Skeletal muscle tissue (tissue), 4 donors: ENCODE results near the gene WNT4. TPM values are rescaled to one million over a fixed set of nuclear protein-coding genes. Genes with fewer than 3 reads are reported as not detected.
A peak's percentile ranks its signal among the peaks of the same experiment; 100 is the strongest.

Source experiments
- H3K27ac ChIP-seq: one replicate; pipeline ENCODE4 v1.7.0; 2013; ENCODE audit warnings: mild to moderate bottlenecking, low read depth, low read length, inconsistent platforms
- H3K27me3 ChIP-seq, 3 donors: one replicate each; pipeline ENCODE4 v1.7.0; 2013; ENCODE audit warnings: low read length in 3 of 3; ENCODE audit not compliant: control insufficient read depth in 3 of 3, insufficient read depth in 3 of 3
- H3K36me3 ChIP-seq, 3 donors: one replicate each; pipeline ENCODE4 v1.7.0; 2013; ENCODE audit warnings: low read length in 3 of 3; ENCODE audit not compliant: control insufficient read depth in 3 of 3, insufficient read depth in 3 of 3
- H3K4me1 ChIP-seq, 3 donors: one replicate each; pipeline ENCODE4 v1.7.0; 2013; ENCODE audit warnings: low read length in 3 of 3, mild to moderate bottlenecking in 3 of 3; ENCODE audit not compliant: control insufficient read depth in 3 of 3, insufficient read depth in 3 of 3
- H3K4me3 ChIP-seq, 3 donors: one replicate each; pipeline ENCODE4 v1.7.0; 2013; ENCODE audit warnings: low read length in 3 of 3
- H3K9ac ChIP-seq, 3 donors: one replicate each; pipeline ENCODE4 v1.7.0; 2013; ENCODE audit warnings: low read length in 3 of 3, mild to moderate bottlenecking in 3 of 3, moderate library complexity in 2 of 3, low read depth in 1 of 3
- H3K9me3 ChIP-seq, 3 donors: one replicate each; pipeline ENCODE4 v1.7.0; 2013; ENCODE audit warnings: low read length in 3 of 3; ENCODE audit not compliant: control insufficient read depth in 3 of 3
- total RNA-seq: library from RNA; depleted of rRNA; stranded (reverse); fragments of >200 nt; gene quantifications from one replicate; pipeline ENCODE4 v1.2.3, GENCODE V29; 2014
- donor health status: Osteomylitis.

The WNT4 gene
- total RNA-seq, 1 donor from 2014 or later: 3.1 TPM

DNA sequence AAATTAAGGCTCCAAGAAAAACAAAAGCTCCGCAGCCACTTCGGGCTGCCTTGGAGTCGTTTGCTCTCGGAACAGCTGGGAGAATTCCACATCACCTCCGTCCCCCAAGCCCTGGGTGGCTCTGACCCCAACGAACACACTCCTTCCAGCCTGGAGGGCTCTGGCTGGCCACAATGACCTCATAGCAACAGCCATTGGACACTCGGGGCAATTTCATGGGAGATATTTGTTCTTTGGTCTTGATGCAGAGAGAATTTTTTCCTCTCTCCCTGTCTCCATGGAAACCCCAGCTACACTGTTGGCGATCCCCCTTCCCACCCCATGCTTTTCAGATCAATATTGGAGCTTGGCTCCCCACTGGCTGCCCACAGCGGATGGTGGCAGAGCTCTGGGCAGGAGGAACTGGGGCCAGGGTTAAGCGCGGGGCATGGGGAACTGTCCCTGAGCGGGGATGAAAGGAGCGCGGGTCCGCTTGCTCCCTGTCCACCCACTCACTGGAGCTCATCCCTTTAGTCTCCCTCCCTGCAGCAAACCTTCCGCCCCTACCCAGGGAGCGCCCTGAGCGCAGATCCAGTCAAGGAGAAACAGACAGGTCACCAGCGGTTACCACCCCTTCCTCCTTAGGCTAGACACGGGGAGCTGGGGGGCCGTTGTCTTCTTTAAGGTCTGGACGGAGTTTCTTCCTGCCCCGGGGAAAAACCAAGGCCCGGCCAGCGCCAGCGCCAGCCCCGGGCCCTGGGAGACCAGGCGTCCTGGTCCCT, 1.2 kb downstream of the WNT4 start:
- Histone ChIP-seq H3K9ac (peak overlapping the region; percentile 56 to 69 (median 57)), H3K27ac (no peak overlapping the region), H3K27me3 (peaks cover 8 to 37% (median 36%) of the 10 kb centered on the region in 3 donors), H3K36me3 (no peaks in the 10 kb centered on the region), H3K9me3 (no peaks in the 10 kb centered on the region), H3K4me1 (peaks cover 10 to 34% (median 12%) of the 10 kb centered on the region in 3 donors), H3K4me3 (peak overlapping the region; percentile 30 to 67 (median 62))

DNA sequence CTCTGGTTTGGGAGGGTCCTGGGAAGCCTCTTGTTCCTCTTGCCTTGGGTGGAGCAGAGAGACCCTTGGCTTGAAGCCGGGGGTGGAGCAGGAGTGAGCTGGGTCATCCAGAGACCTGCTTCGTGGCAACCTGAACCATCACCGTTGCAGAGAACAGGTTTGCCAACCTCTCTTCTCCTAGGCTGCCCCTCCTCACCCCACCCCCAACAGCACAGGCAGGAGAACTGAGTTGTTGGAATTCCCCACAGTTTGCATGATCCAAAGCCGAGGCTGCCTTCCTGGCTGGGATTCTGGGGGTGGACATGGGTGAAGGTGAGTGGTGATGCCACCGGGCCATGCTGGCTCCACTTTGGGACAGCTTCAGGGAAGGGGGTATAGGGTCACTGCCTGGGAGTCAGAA, 2.2 kb downstream of the WNT4 start:
- no peak overlapping the region for H3K27ac ChIP-seq
- H3K36me3 ChIP-seq: no peaks in the 10 kb centered on the region
- no peak overlapping the region for H3K4me3 ChIP-seq
- H3K27me3 ChIP-seq: peaks cover 8 to 37% (median 36%) of the 10 kb centered on the region in 3 donors
- peaks cover 10 to 35% (median 12%) of the 10 kb centered on the region in 3 donors for H3K4me1 ChIP-seq
- no peak overlapping the region for H3K9ac ChIP-seq
- H3K9me3 ChIP-seq: no peaks in the 10 kb centered on the region

- peaks cover 3 to 29% (median 29%) of the 10 kb centered on the region in 3 donors for H3K27me3 ChIP-seq
Observed at GRCh38 chr1:22139817-22140216, 3.1 kb downstream of the WNT4 start.

GRCh38 chr1:22139066-22139594, 3.8 kb downstream of the WNT4 start:
- Histone ChIP-seq H3K27ac (no peak overlapping the region), H3K36me3 (no peaks in the 10 kb centered on the region), H3K4me3 (no peak overlapping the region), H3K27me3 (peaks cover under 1 to 23% (median 23%) of the 10 kb centered on the region in 3 donors), H3K9ac (no peak overlapping the region), H3K9me3 (no peaks in the 10 kb centered on the region), H3K4me1 (peaks cover 14 to 48% (median 15%) of the 10 kb centered on the region in 3 donors)

More at GRCh38 chr1:22139817-22140216, 3.1 kb downstream of the WNT4 start:
- peaks cover 10 to 44% (median 12%) of the 10 kb centered on the region in 3 donors for H3K4me1 ChIP-seq
- H3K36me3 ChIP-seq: no peaks in the 10 kb centered on the region
- no peaks in the 10 kb centered on the region for H3K9me3 ChIP-seq
- no peak overlapping the region for H3K27ac ChIP-seq
- no peak overlapping the region for H3K4me3 ChIP-seq
- no peak overlapping the region for H3K9ac ChIP-seq

DNA sequence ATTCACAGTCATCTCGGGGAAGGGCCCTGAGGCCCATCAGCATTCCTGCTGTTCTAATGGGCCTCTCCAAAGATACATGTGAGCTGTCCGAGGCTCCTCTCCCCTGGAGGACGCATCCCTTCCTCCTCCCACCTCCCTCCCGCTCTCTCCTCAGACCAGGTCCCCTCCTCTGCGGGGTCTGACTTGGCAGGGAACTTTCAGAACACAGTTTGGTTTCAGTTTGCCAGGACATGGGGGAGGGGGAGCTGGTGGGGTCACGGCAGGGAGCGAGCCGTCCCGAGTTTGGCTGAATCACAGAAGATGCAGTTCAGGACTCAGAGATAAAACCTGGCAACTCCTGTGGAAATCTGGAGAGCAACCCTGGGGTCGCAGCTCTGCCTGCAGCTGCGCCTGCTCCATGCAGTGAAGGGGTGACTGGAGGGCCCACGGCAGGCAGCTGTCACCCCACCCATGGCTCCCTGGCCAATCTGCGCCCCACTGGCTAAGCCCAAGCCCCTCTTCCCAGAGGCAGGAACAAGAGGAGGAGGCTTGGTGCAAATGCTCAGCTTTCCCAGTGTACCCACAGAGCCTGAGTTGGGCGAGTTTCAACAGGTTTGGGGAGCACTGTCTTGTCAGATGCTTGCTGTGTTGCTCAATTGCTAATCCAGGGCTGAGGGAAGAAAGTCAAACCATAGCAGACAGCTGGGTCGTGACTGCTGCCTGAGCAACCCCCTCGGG, 5.7 kb downstream of the WNT4 start:
- Histone ChIP-seq H3K27me3 (peaks cover 0 to 20% (median 19%) of the 10 kb centered on the region in 3 donors), H3K4me3 (no peak overlapping the region), H3K9ac (no peak overlapping the region), H3K4me1 (peaks cover 28 to 57% (median 29%) of the 10 kb centered on the region in 3 donors), H3K27ac (no peak overlapping the region), H3K36me3 (no peaks in the 10 kb centered on the region), H3K9me3 (no peaks in the 10 kb centered on the region)

- H3K4me3 ChIP-seq: peak overlapping the region in 2 of 3 donors; percentile 50 to 64
- peaks cover 0 to 2% (median 1%) of the 10 kb centered on the region in 3 donors for H3K36me3 ChIP-seq
- peak overlapping the region; percentile 54 to 77 (median 64) for H3K9ac ChIP-seq
- peaks cover 27 to 46% (median 27%) of the 10 kb centered on the region in 3 donors for H3K4me1 ChIP-seq
- peaks cover 0 to 5% (median 4%) of the 10 kb centered on the region in 3 donors for H3K27me3 ChIP-seq
- H3K9me3 ChIP-seq: no peaks in the 10 kb centered on the region
- peak overlapping the region; percentile 71 for H3K27ac ChIP-seq
Observed at GRCh38 chr1:22133931-22134324, 9.0 kb downstream of the WNT4 start.

- H3K27ac ChIP-seq: peak overlapping the region; percentile 71
- peak overlapping the region; percentile 54 to 77 (median 64) for H3K9ac ChIP-seq
- H3K9me3 ChIP-seq: no peaks in the 10 kb centered on the region
- peaks cover 0 to 2% (median 1%) of the 10 kb centered on the region in 3 donors for H3K36me3 ChIP-seq
- H3K4me1 ChIP-seq: peaks cover 27 to 46% (median 27%) of the 10 kb centered on the region in 3 donors
- peaks cover 0 to 5% (median 2%) of the 10 kb centered on the region in 3 donors for H3K27me3 ChIP-seq
- peak overlapping the region; percentile 24 to 64 (median 50) for H3K4me3 ChIP-seq
Observed at GRCh38 chr1:22133247-22133930, 9.5 kb downstream of the WNT4 start.

DNA sequence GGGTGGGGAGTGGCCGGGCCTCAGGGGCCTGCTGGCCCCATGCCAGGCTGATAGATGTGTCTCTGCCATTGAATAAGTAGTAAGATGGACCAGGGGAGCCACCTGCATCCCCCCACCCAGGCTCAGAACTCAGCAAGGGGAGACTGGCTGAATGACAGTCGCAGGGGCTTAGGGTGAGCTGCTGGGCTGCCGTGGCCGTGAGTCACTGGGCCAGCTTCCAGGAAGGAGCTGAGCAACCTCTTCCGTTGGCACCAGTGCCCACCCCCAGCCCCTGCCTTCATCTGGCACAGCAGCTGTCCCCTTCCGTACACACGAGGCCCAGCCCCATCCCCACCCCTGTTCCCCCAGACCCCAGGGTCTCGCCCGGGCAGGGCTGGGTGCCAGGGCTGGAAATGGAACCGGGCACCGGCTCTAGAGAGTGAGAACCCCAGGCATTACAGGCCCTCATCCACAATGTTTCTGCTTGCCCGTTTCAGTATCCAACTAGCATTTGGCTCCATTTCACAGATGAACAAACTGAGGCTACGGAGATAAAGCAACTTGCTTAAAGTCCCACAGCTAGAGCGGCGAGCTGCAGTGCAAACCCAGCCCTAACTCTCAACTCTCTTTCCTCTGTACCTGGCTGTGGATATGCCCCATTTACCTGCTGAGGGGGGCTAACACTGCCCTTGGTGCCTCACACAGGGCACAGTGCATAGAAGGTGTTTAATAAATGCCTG, 10.2 kb downstream of the WNT4 start:
- peaks cover 27 to 44% (median 27%) of the 10 kb centered on the region in 3 donors for H3K4me1 ChIP-seq
- peak overlapping the region; percentile 54 to 77 (median 64) for H3K9ac ChIP-seq
- peak overlapping the region in 2 of 3 donors; percentile 24 to 50 for H3K4me3 ChIP-seq
- peaks cover 0 to 2% (median 1%) of the 10 kb centered on the region in 3 donors for H3K36me3 ChIP-seq
- H3K9me3 ChIP-seq: no peaks in the 10 kb centered on the region
- peaks cover 0 to 2% (median 2%) of the 10 kb centered on the region in 3 donors for H3K27me3 ChIP-seq
- H3K27ac ChIP-seq: peak overlapping the region; percentile 71
